ENCODE measurements around the gene VMP1. TPM values are rescaled to one million over a fixed set of nuclear protein-coding genes. Genes with fewer than 3 reads are reported as not detected.

The VMP1 gene
- total and polyA plus RNA-seq, 2 of the 13 experiments (the other 11 are each of a cell fraction or from before 2014, with no cell fraction given), result 186 to 271 TPM

DNA sequence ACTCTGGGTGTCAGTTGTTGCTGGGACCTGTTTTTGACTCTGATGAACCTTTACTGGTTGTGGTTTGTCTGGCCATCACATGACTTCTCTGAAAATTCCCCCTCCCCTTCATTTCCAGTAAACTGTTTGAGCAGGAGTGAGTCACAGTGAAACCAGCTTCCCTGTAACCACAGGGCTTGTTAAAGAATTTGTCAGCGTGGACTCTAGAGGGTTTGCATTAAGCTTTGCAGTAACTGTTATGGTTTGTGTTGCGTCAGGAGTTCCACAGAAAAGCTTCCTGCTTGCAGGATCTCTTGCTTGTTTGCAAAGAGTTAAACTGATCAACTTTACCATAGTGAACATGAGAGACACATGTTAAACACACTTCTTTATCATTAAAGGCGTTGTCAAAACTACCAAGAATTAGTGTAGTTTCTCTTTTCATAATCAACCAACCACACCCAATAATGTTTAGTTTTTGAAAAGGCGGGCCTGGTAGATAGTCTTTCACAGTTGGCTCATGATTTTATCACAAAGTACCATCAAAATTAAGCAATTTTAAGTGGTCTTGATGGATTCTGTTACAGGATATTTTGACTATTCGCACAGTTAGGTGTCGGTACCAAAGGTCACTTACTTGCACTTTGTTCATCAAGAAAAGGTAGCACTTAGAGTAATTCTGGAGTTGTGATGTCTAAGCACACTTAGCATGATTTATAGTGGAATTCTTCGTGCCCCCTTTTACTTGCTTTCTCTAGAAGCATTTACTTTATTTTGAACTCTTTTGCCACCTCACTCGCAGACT, 79.3 kb downstream of the VMP1 start (continued):
- TF ChIP-seq AKNA (CRISPR knock-in tag; IDR thresholded peaks at IDR 0.05; ENCODE audit: borderline replicate concordance), result peak; percentile 59; the same call in 1 of the 2 replicates
- TF ChIP-seq HMG20A (CRISPR knock-in tag; IDR thresholded peaks at IDR 0.05; ENCODE audit: borderline replicate concordance), result peak; percentile 97
- TF ChIP-seq ZNF780A (CRISPR knock-in tag; IDR thresholded peaks at IDR 0.05), result no peak; the same call in 1 of the 2 replicates
- TF ChIP-seq NFATC3 (CRISPR knock-in tag; IDR thresholded peaks at IDR 0.05), result no peak
- TF ChIP-seq ZBTB2 (CRISPR knock-in tag; IDR thresholded peaks at IDR 0.05; ENCODE audit: low read depth), result peak; percentile 61
- TF ChIP-seq ARNTL (CRISPR knock-in tag; IDR thresholded peaks at IDR 0.05), result peak; percentile 59; the same call in 1 of the 2 replicates
- TF ChIP-seq PAWR (CRISPR knock-in tag; IDR thresholded peaks at IDR 0.05; ENCODE audit: borderline replicate concordance), result no peak
- TF ChIP-seq FOXO1 (CRISPR knock-in tag; IDR thresholded peaks at IDR 0.05), result peak; percentile 98
- TF ChIP-seq ZBTB39 (CRISPR knock-in tag; IDR thresholded peaks at IDR 0.05), result peak; percentile 82; the same call in 1 of the 2 replicates
- no peak for TF ChIP-seq SRSF1 (optimal IDR thresholded peaks at IDR 0.05; ENCODE audit: low read depth, low read length)
- no peak; the same call in 1 of the 2 replicates for TF ChIP-seq GZF1 (CRISPR knock-in tag; IDR thresholded peaks at IDR 0.05)
- peak; percentile 91 for TF ChIP-seq SKI (IDR thresholded peaks at IDR 0.05; ENCODE audit: partially characterized antibody)
- TF ChIP-seq, protein P1, sequence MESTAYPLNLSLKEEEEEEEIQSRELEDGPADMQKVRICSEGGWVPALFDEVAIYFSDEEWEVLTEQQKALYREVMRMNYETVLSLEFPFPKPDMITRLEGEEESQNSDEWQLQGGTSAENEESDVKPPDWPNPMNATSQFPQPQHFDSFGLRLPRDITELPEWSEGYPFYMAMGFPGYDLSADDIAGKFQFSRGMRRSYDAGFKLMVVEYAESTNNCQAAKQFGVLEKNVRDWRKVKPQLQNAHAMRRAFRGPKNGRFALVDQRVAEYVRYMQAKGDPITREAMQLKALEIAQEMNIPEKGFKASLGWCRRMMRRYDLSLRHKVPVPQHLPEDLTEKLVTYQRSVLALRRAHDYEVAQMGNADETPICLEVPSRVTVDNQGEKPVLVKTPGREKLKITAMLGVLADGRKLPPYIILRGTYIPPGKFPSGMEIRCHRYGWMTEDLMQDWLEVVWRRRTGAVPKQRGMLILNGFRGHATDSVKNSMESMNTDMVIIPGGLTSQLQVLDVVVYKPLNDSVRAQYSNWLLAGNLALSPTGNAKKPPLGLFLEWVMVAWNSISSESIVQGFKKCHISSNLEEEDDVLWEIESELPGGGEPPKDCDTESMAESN (CRISPR knock-in tag; conservative IDR thresholded peaks at IDR 0.05), result peak; percentile 73
- TF ChIP-seq FOSL1 (CRISPR knock-in tag; IDR thresholded peaks at IDR 0.05; ENCODE audit: borderline replicate concordance), result peak; percentile 100
- TF ChIP-seq, protein P2, sequence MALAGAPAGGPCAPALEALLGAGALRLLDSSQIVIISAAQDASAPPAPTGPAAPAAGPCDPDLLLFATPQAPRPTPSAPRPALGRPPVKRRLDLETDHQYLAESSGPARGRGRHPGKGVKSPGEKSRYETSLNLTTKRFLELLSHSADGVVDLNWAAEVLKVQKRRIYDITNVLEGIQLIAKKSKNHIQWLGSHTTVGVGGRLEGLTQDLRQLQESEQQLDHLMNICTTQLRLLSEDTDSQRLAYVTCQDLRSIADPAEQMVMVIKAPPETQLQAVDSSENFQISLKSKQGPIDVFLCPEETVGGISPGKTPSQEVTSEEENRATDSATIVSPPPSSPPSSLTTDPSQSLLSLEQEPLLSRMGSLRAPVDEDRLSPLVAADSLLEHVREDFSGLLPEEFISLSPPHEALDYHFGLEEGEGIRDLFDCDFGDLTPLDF (CRISPR knock-in tag; IDR thresholded peaks at IDR 0.05), result no peak
- TF ChIP-seq JUNB (CRISPR knock-in tag; IDR thresholded peaks at IDR 0.05; ENCODE audit: borderline replicate concordance), result peak; percentile 99
- no peak for TF ChIP-seq SCMH1 (CRISPR knock-in tag; IDR thresholded peaks at IDR 0.05; ENCODE audit: borderline replicate concordance)
